ENCODE measurements around the gene CCL26. TPM values are rescaled to one million over a fixed set of nuclear protein-coding genes. Genes with fewer than 3 reads are reported as not detected.
"Not testable (repeated sequence)": the region's sequence is repeated elsewhere in the genome, so short reads cannot be mapped to it uniquely, and the experiment has no call there.

Gene CCL26
- total RNA-seq, 2 donors from 2014 or later = not detected

DNA sequence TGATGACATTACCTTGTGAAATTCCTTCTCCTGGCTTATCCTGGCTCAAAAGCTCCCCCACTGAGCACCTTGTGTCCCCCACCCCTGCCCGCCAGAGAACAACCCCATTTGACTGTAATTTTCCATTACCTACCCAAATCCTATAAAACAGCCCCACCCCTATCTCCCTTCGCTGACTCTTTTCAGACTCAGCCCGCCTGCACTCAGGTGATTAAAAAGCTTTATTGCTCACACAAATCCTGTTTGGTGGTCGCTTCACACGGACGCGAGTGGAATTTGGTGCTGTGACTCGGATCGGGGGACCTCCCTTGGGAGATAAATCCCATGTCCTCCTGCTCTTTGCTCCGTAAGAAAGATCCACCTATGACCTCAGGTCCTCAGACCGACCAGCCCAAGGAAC is 7.0 kb upstream of the CCL26 start:
- not testable (repeated sequence) for ATAC-seq; DNase-seq (ENCODE audit: low spot score); H3K4me3 Mint-ChIP-seq; H3K9me3 Mint-ChIP-seq; H3K36me3 Mint-ChIP-seq
- H3K27me3 Mint-ChIP-seq = peaks cover 24 to 27% of the 10 kb centered on the region in 2 donors
- H3K27ac Mint-ChIP-seq = peak overlapping the region; percentile 21 to 50
- H3K4me1 Mint-ChIP-seq (ENCODE audit: low read depth in 2 of 2) = peaks cover 30% of the 10 kb centered on the region in 2 donors

DNA sequence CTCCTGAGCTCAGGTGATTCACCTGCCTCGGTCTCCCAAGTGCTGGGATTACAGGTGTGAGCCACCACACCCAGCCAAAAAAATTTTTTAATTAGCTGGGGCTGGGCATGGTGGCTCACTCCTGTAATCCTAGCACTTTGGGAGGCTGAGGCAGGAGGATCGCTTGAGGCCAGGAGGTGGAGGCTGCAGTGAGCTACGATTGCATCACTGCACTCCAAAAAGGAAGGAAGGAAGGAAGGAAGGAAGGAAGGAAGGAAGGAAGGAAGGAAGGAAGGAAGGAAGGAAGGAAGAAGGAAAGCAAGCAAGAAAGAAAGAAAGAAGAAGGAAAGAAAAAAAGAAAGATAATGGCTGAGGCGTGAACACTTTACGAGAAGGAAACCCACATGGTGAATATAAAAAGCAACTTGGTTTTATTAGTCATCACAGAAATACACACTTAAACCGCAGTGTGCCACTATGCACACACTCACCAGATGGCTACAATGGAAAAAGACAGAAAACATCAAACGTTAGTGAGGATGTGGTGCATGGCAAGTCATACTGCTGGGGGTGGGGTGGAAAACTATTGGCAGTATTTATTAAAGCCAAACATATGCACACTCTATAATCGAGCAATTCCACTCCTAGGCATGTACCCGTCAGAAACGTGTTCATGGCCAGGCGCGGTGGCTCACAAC is 4.4 kb upstream of the CCL26 start:
- peak overlapping the region; percentile 46 for H3K4me3 Mint-ChIP-seq

DNA sequence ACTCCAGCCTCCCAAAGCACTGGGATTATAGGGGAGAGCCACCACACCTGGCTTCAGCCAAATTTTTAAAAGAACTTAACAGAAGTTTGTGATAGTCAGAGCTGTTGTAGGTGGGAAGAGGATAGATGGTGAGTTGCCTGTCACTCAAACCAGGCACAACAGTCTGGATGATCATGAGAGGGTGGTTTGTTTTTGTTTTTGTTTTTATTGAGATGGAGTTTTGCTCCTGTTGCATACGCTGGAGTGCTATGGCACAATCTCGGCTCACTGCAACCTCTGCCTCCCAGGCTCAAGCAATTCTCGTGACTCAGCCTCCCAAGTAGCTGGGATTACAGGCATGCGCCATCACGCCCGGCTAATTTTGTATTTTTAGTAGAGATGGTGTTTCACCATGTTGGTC is 1.9 kb upstream of the CCL26 start:
- H3K27me3 Mint-ChIP-seq; H3K9me3 Mint-ChIP-seq; H3K27ac Mint-ChIP-seq; DNase-seq (ENCODE audit: low spot score); H3K36me3 Mint-ChIP-seq; H3K4me3 Mint-ChIP-seq; ATAC-seq: not testable (repeated sequence)
- peaks cover 24 to 27% of the 10 kb centered on the region in 2 donors for H3K4me1 Mint-ChIP-seq (ENCODE audit: low read depth in 2 of 2)

More for the DNA sequence above, 4.4 kb upstream of the CCL26 start:
- Mint-ChIP-seq H3K27me3 (peaks cover 13 to 14% of the 10 kb centered on the region in 2 donors), H3K27ac (peak overlapping the region; percentile 63 to 74), H3K9me3 (no peaks in the 10 kb centered on the region), H3K4me1 (ENCODE audit: low read depth in 2 of 2) (peaks cover 30 to 38% of the 10 kb centered on the region in 2 donors), H3K36me3 (no peaks in the 10 kb centered on the region)
- peak; percentile 92 to 96 for ATAC-seq
- peak; percentile 74 for DNase-seq (ENCODE audit: low spot score)

DNA sequence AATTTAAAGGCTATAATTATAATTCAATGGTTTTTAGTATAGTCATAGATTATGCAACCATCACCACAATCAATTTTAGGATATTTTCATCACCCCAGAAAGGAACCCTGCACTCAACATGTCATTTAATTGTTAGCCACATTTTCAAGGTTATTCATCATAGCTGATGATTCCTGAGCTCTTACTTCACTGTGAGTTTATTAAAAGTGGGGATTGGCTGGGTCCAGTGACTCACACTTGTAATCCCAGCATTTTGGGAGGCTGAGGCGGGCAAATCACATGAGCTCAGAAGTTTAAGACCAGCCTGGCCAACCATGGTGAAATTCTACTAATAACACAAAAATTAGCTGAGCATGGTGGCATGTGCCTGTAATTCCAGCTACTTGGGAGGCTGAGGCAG is 787 bp downstream of the CCL26 start:
- no peaks in the 10 kb centered on the region for H3K27me3 Mint-ChIP-seq
- H3K9me3 Mint-ChIP-seq = no peaks in the 10 kb centered on the region
- no peak overlapping the region for H3K27ac Mint-ChIP-seq
- H3K36me3 Mint-ChIP-seq = no peaks in the 10 kb centered on the region
- no peak overlapping the region for H3K4me3 Mint-ChIP-seq
- DNase-seq (ENCODE audit: low spot score) (no peak), ATAC-seq (no peak)
- H3K4me1 Mint-ChIP-seq (ENCODE audit: low read depth in 2 of 2) = peaks cover 12 to 16% of the 10 kb centered on the region in 2 donors

DNA sequence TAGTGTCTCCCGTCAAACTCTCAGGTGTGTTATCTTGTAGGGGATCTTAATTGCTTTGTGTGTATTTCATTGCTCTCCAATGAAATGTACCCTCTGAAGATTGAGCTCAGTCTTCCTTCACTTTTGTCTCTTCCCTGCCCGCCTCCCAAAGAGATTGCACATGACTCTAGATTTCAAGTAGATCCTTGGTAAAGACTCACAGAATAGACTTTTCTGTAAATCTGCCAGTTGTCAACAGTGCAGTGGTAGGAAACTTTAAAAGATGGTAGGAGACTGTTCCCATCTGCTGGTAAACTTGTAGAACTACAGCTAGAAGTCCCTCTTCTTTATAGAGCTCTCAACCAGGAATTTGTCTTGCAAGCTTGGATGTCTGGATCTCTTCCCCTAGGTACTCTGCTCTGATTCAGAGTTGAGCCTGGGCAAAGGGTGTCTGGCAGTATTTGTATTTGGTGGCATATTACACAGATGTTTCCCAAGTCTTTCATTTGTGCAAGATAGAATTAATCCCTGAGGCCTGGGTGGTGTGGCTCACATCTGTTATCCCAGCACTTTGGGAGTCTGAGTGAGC is 9.6 kb downstream of the CCL26 start:
- Mint-ChIP-seq H3K4me3 (no peak overlapping the region), H3K27ac (peak overlapping the region; percentile 16 to 35), H3K36me3 (no peaks in the 10 kb centered on the region), H3K4me1 (ENCODE audit: low read depth in 2 of 2) (peaks cover 4% of the 10 kb centered on the region in 2 donors), H3K9me3 (no peaks in the 10 kb centered on the region), H3K27me3 (peaks cover 0 to 3% of the 10 kb centered on the region in 2 donors)
- ATAC-seq (peak; percentile 62 to 85), DNase-seq (ENCODE audit: low spot score) (no peak)

DNA sequence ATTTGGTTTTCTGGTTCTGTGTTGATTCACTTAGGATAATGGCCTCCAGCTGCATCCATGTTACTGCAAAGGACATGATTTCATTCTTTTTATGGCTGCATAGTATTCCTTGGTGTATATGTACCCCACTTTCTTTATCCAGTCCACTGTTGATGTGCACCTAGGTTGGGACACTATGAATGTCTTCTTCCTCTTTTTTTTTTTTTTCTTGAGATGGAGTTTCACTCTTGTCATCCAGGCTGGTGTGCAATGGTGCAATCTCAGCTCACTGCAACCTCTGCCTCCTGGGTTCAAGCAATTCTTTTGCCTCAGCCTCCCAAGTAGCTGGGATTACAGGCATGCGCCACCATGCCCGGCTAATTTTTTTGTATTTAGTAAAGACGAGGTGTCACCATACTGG is 10.2 kb downstream of the CCL26 start:
- not testable (repeated sequence) for H3K4me3 Mint-ChIP-seq; H3K27me3 Mint-ChIP-seq; DNase-seq (ENCODE audit: low spot score); H3K4me1 Mint-ChIP-seq (ENCODE audit: low read depth in 2 of 2); H3K9me3 Mint-ChIP-seq; H3K36me3 Mint-ChIP-seq; ATAC-seq
- peak overlapping the region in 1 of 2 donors; percentile 16 for H3K27ac Mint-ChIP-seq

DNA sequence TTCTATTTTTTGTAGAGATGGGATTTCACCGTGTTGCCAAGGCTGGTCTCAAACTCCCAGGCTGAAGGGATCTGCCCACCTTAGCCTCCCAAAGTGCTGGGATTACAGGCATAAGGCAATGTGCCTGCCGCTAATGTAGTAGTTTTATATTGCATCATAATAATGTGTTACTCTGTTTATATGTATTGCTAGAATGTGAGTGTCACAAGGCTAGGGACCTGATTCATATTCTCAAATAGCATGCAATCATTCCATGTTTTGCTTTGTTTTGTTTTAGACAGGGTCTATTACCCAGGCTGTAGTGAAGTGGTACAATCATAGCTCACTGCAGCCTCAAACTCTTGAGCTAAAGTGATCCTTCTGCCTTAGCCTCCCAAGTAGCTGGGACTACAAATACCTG is 13.5 kb downstream of the CCL26 start:
- DNase-seq (ENCODE audit: low spot score) = no peak
- H3K27me3 Mint-ChIP-seq = peaks cover 0 to 3% of the 10 kb centered on the region in 2 donors
- ATAC-seq = no peak
- H3K4me1 Mint-ChIP-seq (ENCODE audit: low read depth in 2 of 2) = peaks cover 4 to 8% of the 10 kb centered on the region in 2 donors
- H3K36me3 Mint-ChIP-seq = no peaks in the 10 kb centered on the region
- no peaks in the 10 kb centered on the region for H3K9me3 Mint-ChIP-seq
- H3K27ac Mint-ChIP-seq = no peak overlapping the region
- no peak overlapping the region for H3K4me3 Mint-ChIP-seq

DNA sequence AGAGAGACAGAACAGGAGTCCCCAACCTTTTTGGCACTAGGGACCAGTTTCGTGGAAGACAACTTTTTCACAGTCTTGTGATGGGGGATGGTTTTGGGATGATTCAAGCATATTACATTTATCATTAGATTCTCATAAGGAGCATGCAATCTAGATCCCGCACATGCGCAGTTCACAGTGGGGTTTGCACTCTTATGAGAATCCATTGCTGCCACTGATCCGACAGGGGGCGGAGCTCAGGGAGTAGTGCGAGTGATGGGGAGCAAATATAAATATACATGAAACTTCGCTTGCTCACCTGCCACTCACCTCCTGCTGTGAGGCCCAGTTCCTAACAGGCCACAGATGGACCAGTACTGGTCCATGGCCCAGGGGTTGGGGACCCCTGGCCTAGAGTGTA is 14.2 kb downstream of the CCL26 start:
- Mint-ChIP-seq H3K27ac (no peak overlapping the region), H3K9me3 (no peaks in the 10 kb centered on the region), H3K36me3 (no peaks in the 10 kb centered on the region), H3K27me3 (peaks cover 0 to 3% of the 10 kb centered on the region in 2 donors), H3K4me3 (no peak overlapping the region), H3K4me1 (ENCODE audit: low read depth in 2 of 2) (peaks cover 4 to 8% of the 10 kb centered on the region in 2 donors)
- no peak for ATAC-seq
- DNase-seq (ENCODE audit: low spot score) = no peak

DNA sequence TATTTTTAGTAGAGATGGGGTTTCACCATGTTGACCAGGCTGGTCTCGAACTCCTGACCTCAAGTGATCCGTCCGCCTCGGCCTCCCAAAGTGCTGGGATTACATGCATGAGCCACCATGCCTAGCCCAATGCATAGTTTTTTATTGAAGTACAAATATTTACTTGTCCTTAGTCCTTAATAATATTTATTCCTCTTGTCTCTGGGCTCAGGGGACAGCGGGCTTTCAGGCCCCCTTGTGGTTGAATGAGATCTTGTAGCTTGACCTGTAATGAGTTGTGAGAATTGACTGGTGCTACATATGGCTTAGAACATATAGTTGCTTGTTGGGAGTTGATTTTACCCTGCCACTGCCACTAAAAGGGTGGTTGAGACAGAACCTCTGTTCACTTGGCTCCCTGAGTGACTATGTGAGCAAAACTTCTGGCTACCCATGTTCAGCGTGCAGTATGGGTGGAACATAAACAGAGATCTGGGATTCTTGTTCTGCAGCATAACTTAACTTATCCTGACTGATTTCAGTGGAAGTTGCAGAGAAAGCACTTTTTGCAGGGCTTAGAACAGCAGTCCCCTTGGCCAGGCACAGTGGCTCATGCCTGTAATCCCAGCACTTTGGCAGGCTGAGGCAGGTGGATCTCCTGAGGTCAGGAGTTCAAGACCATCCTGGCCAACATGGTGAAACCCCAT is 14.9 kb downstream of the CCL26 start:
- H3K4me1 Mint-ChIP-seq (ENCODE audit: low read depth in 2 of 2) = peaks cover under 1 to 4% of the 10 kb centered on the region in 2 donors
- H3K4me3 Mint-ChIP-seq = no peak overlapping the region
- H3K36me3 Mint-ChIP-seq = no peaks in the 10 kb centered on the region
- ATAC-seq (no peak), DNase-seq (ENCODE audit: low spot score) (no peak)
- no peaks in the 10 kb centered on the region for H3K27me3 Mint-ChIP-seq
- no peaks in the 10 kb centered on the region for H3K9me3 Mint-ChIP-seq
- H3K27ac Mint-ChIP-seq = no peak overlapping the region

DNA sequence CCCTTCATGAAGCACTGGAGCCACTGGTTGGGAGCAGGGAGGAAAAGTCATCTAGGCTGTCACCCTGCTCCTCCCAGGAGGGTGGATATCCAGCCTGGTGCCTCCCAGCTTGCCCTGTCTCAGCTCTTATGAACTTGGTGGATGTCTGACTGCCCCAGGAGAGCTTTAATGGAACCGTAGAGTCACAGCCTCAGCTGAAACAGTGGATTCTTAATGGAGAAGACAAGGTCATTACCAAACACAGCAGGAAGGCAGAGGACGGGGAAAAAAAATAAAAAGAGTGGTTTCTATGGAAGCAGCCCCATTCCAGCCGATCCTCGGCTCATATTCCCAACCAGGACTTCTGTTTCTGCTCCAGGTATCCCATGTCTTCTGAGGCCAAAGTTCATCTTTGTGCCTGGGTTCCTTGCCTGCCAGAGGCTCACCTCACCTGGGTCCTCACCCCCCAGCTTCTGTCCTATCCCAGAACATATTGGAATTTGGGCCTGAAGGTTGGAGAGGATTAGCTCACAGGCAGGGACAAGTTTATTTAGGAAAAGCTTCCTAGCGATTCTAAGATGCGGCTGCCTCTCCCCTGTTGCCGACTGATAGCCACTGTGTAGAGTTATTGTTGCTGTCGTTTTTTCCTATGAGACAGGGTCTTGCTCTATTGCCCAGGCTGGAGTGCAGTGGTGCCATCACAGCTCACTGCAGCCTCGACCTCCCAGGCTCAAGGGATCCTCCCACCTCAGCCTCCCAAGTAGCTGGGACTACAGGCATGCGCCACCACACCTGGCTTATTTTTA is 15.6 kb downstream of the CCL26 start:
- H3K4me3 Mint-ChIP-seq = no peak overlapping the region

DNA sequence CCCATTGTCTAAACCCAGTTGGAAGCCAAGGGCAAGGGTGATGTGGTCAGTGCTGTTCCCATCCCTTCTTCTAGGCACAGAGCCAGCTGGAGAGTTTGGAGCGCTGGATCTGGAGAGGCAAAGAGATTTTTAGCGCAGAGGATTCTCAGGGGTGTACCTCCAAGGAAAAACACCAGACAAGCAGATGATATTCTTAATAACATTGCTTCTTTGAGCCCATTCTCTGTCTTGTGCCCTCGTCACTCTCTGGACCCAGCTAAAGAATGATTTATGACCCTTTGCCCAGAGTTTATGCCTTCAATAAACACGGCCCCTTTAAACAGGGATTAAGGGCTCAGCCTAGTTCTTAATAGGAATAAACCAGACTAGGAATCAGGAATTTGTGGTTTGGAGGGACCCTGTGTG is 28.6 kb downstream of the CCL26 start:
- Mint-ChIP-seq H3K27me3 (peaks cover 0 to 7% of the 10 kb centered on the region in 2 donors), H3K9me3 (no peaks in the 10 kb centered on the region), H3K36me3 (no peaks in the 10 kb centered on the region), H3K4me1 (ENCODE audit: low read depth in 2 of 2) (peaks cover 17 to 21% of the 10 kb centered on the region in 2 donors), H3K4me3 (no peak overlapping the region), H3K27ac (no peak overlapping the region)
- ATAC-seq (no peak), DNase-seq (ENCODE audit: low spot score) (no peak)

More for the DNA sequence above, 15.6 kb downstream of the CCL26 start:
- H3K27me3 Mint-ChIP-seq = no peaks in the 10 kb centered on the region
- no peaks in the 10 kb centered on the region for H3K36me3 Mint-ChIP-seq
- ATAC-seq = no peak
- H3K27ac Mint-ChIP-seq = no peak overlapping the region
- H3K9me3 Mint-ChIP-seq = no peaks in the 10 kb centered on the region
- peaks cover 0 to 3% of the 10 kb centered on the region in 2 donors for H3K4me1 Mint-ChIP-seq (ENCODE audit: low read depth in 2 of 2)
- no peak for DNase-seq (ENCODE audit: low spot score)

DNA sequence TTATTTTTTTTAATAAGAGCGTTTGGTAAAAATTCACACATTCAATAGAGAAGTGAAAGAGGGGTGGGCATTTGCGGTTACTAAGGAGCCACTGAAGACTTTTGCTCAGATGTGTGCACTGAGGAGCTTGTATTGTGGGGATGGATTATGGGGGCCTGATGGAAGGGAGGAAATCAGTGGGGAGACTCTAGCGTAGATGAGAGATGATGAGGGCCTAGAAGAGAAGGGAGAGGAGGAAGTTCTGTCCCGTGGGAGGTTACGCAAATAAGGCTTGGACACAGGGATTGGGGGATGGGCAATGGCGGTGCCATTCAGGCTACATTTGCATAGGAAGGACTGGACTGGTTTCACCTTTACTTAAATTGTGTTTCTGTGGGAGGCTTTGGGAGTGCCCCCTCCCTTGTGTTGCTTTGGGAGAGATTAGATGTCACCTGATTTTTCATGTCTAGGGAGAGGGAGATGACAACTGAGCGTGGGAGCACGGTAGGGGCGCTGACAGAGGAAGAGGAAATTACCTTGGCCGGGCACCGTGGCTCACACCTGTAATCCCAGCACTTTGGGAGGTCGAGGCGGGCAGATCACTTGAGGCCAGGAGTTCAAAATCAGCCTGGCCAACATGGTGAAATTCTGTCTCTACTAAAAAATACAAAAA is 31.0 kb downstream of the CCL26 start:
- H3K27me3 Mint-ChIP-seq = peaks cover 0 to 9% of the 10 kb centered on the region in 2 donors
- H3K36me3 Mint-ChIP-seq = no peaks in the 10 kb centered on the region
- no peak for DNase-seq (ENCODE audit: low spot score)
- H3K4me3 Mint-ChIP-seq = no peak overlapping the region
- peak overlapping the region in 1 of 2 donors; percentile 0 for H3K27ac Mint-ChIP-seq
- H3K9me3 Mint-ChIP-seq = no peaks in the 10 kb centered on the region
- H3K4me1 Mint-ChIP-seq (ENCODE audit: low read depth in 2 of 2) = peaks cover 26 to 30% of the 10 kb centered on the region in 2 donors
- no peak for ATAC-seq
